DMS53 treated with DMSO at 0.1 percent for 48 hours (cell line): Measurements from ENCODE around the gene ANKRD6.
"Not testable (repeated sequence)": the region's sequence is repeated elsewhere in the genome, so short reads cannot be mapped to it uniquely, and the experiment has no call there.

Experiments used
- DNase-seq: peaks from one replicate; lab custom pipeline; 2025; ENCODE audit not compliant: unreplicated experiment; lab: John Stamatoyannopoulos, UW

Gene ANKRD6

DNA sequence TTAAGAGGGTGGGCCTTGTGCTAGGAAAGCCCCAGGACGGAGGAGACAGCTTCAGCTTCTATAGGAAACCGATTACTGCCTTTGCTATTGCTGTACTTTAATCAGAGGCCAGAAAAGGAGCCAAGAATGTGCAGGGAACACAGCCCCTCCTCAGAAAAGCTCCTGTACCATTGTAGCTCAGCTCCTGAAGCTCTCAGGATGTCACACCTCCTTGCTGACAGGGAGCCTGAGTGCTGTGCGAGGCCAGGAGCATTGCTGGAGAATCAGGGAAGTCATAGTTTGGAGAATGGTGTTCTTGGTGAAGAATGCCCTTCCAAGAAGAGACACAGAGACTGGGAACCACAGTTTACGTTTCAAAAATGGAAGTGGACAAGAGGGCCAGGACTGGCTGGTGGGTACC, 158.8 kb downstream of the ANKRD6 start:
- DNase-seq: no peak

DNA sequence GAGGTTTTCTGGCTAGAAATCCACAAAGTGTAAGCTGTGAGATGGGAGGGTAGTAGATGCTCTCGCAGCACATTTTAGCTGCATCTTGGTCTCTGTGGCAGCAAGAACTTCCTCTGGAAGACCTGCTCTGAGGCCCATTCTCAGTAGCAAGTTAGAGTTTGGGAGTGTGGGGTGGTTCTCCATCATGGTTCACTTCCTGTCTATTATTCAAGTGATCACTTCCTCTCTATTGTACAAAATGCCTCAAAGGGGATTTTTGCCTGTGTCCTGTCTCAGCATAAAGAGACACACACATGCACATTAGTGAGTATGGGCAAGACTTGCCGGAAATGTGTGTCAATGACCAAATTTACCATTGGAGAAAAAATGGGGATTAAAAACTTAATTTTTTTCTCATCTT, 163.1 kb downstream of the ANKRD6 start:
- no peak for DNase-seq

DNA sequence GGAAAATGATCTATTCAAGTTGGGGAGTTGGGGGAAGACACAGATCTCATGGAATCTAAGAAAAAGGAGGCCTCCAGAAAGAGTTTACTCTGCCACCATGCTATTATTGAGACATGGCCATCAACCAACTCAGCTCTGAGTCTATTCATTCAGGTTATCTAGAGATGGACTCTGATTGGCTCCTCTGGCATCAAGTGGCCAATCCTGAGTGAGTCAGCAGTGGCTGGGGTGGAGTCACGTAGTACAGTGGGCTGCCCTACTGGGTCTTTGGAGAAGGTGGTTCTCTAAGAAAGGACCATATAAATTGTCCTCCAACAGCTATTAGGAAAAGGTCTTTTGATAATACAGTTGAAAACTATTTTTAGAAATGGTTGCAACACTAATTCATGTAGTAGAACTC, 163.5 kb downstream of the ANKRD6 start:
- no peak for DNase-seq

DNA sequence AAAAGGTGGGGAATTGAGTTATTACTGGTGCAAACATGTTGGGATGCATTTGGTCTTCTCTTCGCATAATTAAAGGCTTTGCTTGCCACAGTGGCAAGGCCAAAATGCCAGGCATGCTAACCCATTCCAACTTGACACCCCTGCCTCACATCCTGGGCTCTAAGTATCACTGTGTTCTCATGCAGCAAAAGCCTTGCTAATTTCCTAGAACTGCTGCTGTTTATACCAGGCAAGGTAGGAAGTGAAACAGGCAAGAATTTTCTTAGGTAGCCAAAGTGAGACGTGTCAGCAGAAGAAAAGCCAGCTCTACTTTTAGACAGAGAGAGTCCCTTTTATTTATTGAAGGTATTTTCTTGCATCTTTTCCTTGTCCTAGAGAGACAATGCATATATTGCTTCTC, 164.4 kb downstream of the ANKRD6 start:
- DNase-seq: no peak

DNA sequence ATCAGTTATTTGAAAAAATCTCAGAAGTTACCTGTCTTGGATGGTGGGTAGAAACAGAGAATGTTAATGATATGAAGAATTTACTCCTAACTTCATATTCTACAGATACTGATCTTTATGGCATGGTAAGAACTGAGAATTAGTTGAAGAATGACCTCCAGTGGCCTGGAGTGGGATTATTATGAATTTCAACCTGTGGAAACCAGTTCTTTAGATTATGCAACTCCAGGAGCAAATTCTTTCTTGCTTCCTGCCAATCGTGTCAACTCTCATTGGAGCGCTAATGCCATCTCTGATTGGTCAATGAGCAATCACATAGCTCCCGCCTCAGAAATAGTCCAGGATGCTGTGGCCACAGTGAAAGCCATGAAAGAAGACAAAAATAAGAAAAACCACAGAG, 165.0 kb downstream of the ANKRD6 start:
- DNase-seq: peak; percentile 41

DNA sequence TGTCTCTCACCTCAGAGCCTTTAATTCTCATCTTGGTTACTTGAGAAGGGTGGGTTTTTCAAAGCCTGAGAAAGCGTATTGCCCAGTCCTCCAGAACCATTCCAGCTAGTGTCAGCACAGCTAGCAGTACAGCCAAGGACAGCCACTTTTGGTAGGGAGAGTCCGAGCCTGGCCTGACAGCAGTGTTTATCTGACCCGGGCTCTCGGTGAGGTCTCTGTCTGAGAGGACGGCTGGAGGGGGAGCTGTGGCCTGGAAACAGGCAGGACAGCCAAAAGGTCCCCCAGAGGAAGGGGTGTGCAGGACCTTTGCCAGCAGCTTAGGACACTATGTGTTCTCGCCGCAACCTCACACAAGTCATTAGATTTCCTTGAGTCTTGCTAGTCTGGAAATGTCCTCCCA, 166.8 kb downstream of the ANKRD6 start:
- no peak for DNase-seq

DNA sequence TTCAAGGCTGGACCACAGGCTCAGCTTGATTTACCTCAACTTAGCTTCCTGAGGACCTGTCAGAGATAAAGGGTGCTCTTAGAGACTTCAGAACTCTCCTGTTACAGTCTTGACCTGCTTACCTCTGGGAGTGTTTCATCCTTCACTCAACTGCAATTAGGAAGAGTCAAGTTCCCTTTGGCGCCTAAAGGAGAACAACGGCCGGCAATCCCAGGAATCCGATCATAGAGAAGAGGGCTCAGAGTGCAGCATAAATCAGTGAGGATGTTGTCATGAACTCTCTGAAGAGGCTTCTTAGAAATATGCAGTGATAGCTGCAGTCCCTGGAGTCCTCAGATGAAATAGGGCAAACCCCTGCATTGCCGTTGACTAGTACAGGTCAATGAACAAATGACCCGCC, 169.2 kb downstream of the ANKRD6 start:
- DNase-seq: no peak

DNA sequence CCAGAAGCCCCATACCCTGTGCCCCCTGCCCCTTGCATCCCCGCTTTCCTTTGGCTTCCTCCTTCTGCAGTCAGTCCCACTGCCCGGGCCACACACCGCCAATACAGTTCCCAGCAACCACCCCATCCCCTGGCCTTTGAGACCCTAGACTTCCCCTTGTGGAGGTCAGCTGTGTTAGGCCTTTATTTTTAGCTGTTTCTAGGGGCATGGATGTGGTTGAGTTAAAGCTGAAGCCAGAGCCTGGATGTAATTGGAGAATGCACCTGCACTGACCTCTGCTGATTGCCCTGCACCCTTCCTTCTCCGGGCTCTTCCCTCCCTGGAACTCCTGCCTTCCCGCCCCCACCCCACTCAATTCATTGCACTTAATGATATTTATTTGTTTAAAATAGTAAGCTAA, 171.7 kb downstream of the ANKRD6 start:
- no peak for DNase-seq

DNA sequence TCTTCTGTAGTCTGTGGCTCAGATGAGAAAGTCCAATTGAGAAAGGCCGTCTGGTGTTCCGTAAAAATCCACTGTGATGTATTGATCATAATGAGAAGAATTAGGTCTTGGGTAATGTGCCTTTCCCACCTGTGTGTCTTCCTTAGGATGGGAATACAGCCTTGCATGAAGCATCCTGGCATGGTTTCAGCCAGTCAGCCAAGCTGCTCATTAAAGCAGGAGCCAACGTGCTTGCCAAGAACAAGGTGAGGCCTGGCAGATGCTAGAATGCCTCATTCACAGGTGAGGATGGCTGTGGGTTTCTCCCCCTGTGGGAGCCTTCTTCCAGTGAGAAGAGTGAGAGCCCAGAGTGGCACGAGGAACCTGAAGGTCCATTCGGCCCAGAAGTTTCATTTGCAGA, 172.9 kb downstream of the ANKRD6 start:
- no peak for DNase-seq

DNA sequence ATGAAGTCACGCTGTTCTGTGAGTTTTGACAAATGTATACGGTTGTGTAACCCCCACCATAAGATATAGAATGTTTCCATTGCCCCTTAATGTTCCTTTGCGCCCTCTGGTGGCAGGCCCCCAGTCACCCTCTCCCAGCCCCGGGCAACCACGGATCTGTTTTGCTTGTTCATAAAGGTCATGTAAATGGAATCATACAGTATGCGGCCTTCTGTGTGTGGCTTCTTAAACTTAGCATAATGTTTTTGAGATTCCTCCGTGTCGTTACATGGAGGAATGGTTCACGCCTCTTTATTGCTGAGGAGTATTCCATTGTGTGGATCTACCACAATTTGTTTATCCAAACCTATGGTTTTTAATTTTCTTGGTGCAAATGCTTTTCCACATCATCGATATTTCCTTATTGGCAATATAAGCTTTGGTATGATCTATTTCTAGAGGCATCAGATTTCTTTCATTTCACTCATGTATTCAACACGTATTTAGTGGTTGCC, 177.2 kb downstream of the ANKRD6 start:
- peak; percentile 23 for DNase-seq

DNA sequence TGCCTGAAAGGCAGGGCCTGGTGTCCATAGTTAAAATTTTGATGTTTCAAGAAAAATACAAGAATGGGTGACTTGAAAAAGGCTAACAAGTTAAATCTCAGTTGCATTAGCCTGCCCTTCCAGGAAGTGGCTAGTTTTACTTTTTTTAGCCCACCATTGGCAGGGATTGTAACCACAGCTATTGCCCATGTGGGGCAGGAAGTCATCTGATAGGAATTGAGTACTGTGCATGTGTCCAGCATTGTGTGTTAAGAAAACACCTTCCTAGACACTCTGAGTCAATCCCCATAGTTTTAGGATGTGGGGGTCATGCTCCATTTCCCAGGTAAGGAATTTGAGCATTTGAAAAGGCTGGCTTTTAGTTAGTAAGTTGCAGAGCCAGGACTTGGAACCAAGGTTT, 178.7 kb downstream of the ANKRD6 start:
- DNase-seq: no peak

DNA sequence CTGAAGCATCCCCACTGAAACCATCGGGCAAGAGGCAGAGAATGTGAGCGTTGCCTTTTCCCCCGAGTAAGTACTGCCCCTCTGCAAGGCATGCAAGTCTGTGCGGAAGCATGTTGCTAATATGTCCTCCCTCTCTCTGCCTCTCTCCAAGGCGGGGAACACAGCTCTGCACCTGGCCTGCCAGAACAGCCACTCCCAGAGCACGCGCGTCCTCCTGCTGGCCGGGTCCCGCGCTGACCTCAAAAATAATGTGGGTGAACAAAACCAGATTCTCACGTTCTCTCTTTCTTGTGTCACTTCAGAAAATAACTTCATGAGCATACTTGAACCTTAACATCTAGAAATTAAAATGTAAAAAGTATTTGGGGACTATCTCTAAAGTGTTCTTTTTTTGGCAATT, 179.2 kb downstream of the ANKRD6 start:
- no peak for DNase-seq

DNA sequence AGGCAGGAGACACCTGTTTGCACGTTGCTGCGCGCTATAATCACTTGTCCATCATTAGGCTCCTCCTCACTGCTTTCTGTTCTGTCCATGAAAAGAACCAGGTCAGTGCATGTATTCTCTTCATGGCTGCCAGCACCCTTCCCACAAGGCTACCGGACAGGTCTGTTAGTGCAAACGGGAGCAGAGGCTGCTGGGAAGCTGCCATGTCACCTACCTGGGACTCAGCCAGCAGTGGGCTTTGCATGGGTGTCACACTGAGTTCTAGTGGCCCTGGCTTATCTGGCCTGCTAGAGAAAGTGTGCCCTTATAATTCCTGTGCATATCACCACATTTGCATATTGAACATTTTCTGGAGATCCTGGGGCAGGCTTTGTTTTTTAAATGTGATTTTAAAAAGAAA, 180.8 kb downstream of the ANKRD6 start:
- DNase-seq: no peak

DNA sequence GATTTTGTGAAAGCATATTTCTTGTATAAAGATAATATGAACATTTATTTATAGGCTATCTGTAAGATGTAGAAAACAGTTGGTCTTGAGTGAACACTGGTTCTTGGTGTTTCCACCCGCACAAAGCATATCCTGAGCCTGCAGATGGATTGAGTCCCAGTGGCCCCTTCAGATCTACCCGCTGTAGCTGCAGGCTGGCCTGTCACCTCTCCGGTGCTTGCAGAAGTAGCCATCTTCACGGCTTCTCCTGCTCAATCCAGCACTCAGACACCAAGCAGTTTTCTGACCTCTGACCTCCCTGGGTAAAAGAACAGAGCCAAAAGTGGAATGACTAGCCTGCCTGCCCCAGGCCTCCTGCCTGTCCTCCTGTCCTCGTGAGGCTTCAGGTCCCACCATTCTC, 182.9 kb downstream of the ANKRD6 start:
- DNase-seq: no peak

DNA sequence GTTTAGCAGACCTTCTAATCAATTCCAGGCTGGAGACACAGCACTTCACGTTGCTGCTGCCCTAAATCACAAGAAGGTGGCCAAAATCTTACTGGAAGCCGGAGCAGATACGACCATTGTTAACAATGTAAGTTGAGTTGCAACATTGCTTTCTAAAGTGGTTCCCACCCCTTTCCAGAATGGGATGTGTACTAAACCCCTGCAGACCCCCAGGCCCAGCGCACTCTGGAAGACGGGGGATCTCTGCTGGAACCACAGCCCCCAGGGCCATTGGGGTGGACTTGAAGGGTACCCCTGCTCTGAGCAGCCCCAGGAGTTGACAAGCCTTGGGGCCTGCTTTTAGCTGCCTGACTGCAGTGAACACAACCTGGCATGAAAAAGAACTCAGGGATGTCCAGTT, 183.6 kb downstream of the ANKRD6 start:
- DNase-seq: no peak

DNA sequence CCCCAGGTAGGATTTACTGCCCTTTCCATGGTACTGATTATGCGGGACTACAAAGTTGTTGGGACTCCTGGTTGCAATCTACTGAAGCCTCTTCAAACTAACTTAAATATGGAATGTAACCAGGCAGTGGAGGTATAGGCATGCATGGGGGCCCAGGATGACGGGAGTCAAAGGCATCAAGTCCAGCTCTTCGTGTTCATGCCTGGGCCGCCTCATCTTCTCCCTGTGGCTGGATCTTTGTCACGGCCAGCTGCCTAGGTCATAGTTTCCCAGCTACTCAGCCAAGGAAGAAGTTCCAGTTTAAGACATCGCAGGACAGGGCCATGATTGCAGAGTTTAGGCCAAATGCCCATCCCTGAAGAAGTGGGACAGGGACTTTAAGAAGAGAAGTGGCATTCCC, 185.1 kb downstream of the ANKRD6 start:
- DNase-seq: no peak

DNA sequence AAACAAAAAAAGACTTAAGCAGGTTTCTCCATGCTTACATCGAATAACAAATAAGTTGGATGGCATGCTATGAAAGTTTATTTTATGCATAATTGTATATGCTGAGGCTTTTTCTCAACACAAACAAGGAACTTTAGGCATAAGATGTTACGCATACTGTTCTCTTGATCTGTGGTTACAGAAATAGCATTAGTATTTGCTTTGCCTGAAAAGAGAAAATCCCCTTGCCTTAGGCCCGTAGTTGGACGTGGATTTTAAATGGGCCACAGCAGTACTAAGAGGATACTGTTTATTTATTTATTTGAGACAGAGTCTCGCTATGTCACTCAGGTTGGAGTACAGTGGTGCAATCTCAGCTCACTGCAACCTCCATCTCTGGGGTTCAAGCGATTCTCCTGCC, 186.6 kb downstream of the ANKRD6 start:
- no peak for DNase-seq

DNA sequence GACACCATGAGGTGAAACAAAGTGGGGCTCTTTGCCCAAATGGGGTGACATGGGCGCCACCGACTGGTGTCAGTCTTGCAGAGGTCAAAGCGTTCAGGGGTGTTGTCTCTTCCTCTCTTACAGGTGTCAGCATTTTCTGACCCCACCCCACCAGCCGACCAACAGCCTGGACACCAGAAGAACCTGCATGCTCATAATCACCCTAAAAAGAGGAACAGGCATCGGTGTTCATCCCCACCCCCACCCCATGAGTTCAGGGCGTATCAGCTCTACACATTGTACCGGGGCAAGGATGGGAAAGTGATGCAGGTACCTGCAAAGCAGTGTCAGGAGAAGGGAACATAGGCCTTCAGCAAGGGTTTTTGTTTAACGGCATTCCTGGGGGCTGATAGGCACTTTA, 190.8 kb downstream of the ANKRD6 start:
- no peak for DNase-seq

DNA sequence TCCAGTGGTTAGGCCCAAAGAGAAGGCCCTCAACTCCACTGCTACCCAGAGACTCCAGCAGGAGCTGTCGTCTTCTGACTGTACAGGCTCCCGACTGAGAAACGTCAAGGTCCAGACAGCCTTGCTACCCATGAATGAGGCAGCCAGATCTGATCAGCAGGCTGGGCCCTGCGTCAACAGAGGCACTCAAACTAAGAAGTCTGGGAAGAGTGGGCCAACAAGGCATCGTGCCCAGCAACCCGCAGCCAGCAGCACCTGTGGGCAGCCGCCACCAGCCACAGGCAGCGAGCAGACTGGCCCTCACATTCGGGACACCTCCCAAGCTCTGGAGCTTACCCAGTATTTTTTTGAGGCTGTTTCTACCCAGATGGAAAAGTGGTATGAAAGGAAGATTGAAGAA, 197.5 kb downstream of the ANKRD6 start:
- no peak for DNase-seq

DNA sequence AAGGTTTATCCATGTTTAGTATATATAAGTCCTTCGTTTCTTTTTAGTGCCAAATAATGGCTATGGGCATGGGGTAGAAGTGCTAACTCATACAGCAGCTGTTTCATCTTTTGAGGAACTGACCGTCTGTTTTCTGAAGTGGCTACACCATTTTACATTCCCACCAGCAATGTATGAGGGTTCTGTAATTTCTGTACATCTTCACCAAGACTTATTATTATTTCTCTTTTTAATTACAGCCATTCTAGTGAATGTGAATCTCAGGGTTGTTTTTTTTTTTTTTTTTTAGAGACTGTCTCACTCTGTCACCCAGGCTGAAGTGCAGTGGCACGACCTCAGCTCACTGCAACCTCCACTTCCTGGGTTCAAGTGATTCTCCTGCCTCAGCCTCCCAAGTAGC, 203.5 kb downstream of the ANKRD6 start:
- DNase-seq: not testable (repeated sequence)

DNA sequence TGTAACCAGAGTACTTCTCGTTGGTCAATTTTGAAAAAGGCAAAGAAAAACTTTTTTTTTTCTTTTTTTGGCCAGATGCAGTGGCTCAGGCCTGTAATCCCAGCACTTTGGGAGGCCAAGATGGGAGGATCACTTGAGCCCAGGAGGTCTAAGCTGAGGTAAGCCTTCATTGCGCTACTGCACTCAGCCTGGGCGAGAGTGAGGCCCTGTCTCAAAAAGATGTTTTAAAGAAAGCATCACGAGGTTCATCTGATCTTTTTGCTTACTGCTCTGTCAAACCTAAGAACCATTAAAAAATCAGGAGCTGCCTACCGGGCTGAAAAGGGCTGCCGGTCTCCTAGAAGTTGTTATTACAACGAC, 205.0 kb downstream of the ANKRD6 start:
- DNase-seq: no peak

DNA sequence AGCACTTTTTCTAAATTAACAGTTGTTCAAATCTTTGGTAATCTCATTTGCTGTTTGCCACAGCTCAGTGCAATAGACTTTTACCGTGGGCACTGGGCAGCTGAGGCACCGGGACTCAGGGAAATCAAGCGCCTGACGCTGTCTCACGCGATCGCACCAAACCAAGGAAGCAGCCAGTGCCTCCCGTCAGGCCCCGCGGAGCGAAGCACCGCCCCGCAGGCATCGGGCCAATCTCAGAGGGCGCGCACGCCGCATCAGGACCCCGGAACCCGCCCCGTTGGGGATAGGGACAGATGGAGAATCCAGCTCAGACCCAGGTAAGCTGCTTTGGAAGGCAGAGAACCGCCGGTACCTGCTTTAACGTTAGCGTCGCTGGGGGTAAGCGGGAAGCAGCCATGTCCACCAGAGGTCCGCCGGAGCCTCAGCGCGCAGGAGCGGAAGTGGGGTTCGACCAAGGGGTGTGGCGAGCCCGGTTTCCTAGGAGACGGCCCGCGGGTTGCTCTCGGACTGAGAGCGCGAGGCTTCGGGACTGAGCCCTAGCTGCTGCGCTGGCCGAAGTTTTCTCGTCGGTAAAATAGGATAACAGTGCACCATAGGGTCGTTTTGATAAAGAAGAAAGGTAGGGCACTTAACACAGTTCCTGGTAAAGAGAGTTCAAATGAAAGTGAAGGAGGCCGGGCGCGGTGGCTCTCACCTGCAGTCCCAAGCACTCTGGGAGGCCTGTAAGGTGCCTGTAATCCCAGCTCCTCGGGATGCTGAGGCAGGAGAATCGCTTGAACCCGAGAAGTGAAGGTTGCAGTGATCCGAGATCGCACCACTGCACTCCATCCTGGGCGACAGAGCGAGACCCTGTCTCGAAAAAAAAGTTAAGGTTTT, 205.6 kb downstream of the ANKRD6 start, which contains the start of gene LYRM2:
Gene LYRM2, minus strand, starts transcription at position 428 of the 876 bp plus-strand sequence. Its CDS starts 31 bp downstream, at position 397.
- DNase-seq: peak; percentile 75

DNA sequence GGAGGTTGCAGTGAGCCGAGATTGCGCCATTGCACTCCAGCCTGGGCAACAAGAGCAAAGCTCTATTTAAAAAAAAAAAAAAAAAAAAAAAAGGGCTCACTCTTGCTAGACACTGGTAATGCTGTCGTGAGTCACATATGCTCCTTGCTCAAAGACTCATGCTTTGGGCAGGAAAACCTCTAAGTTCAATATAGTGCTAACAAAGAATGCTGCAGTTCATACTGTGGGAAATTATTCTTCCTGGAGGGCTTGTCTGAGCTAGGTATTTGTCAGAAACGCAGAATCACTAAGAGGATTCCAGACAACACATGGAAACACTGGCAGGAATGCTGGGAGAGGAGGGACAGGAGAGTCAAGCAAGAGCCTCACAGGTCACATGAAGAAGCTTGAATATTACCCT, 207.9 kb downstream of the ANKRD6 start:
- no peak for DNase-seq
